ENCODE measurements around the gene AANAT.

The AANAT gene

GRCh38 chr17:76469076-76469990, 1.9 kb downstream of the AANAT start:
- no peaks in the 10 kb centered on the region for H3K9me3 Mint-ChIP-seq
- H3K27me3 Mint-ChIP-seq (ENCODE audit: low read depth), result no peaks in the 10 kb centered on the region
- H3K4me1 Mint-ChIP-seq (ENCODE audit: low read depth), result peaks cover 5% of the 10 kb centered on the region
- H3K27ac Mint-ChIP-seq, result no peak overlapping the region
- no peak overlapping the region for H3K4me3 Mint-ChIP-seq
- DNase-seq (ENCODE audit: low spot score), result no peak
- peaks cover 12% of the 10 kb centered on the region for H3K36me3 Mint-ChIP-seq (ENCODE audit: low read depth)

DNA sequence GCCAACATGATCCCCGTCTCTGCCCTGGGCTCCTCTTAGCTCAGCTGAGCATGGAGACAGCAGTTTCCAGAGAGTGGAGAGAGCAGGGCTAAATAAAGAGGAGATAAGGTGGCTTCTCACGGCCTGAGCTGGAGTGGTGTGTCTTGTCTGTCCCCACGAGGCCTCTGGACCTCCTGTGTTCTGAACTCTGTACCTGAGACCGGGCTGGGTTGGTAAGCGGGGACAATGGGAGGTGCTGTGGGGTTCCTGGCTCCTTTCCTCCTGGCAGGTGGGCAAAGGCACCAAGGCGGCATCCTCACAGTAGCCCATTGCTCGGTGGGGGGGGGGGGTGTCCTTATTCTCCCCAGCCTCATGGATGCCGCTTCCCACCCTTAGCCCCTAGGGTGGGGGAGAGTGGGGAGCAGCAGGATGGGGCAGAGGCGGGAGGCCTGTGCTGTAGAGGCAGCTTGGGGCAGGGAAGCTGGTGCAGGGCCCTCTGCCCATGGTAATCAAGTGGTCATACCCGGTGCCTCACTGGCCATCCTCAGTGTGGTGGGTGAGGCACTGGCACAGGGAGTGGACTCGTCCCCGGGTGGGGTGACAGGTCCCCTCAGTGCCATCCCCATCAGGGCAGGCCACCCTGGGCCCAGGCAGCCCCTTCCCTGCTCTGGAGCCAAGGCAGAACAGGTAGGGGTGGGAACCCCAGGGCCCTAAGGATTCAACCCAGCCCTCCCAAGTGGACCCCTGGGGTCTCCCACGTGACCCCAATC, 2.8 kb downstream of the AANAT start:
- Mint-ChIP-seq H3K4me3 (no peak overlapping the region), H3K4me1 (ENCODE audit: low read depth) (peaks cover 5% of the 10 kb centered on the region), H3K9me3 (no peaks in the 10 kb centered on the region), H3K36me3 (ENCODE audit: low read depth) (peaks cover 13% of the 10 kb centered on the region), H3K27me3 (ENCODE audit: low read depth) (no peaks in the 10 kb centered on the region), H3K27ac (no peak overlapping the region)
- DNase-seq (ENCODE audit: low spot score), result no peak

GRCh38 chr17:76471498-76472257, 4.3 kb downstream of the AANAT start:
- H3K27ac Mint-ChIP-seq, result no peak overlapping the region
- no peaks in the 10 kb centered on the region for H3K27me3 Mint-ChIP-seq (ENCODE audit: low read depth)

DNA sequence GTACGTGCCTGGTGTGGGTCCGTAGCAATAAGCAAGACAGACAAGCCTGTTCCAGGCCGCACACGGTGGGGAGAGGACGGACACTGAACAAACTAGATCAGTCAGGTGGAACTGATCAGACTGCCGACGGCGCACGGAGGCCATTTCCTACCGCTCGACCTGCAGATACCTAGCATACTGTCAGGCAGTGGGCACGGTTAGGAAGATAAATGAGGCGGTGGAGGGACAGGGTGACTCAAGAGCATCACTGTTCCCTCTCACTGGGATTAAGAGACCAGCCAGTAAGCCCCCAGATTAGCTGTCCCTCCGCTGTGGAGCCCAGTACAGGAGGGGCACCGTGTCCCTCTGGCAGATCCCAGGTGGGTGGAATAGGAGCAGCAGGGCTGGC, 4.8 kb downstream of the AANAT start:
- Mint-ChIP-seq H3K36me3 (ENCODE audit: low read depth) (peaks cover 14% of the 10 kb centered on the region), H3K27me3 (ENCODE audit: low read depth) (no peaks in the 10 kb centered on the region), H3K27ac (no peak overlapping the region), H3K9me3 (no peaks in the 10 kb centered on the region), H3K4me3 (no peak overlapping the region), H3K4me1 (ENCODE audit: low read depth) (no peaks in the 10 kb centered on the region)
- no peak for DNase-seq (ENCODE audit: low spot score)

More at GRCh38 chr17:76471498-76472257, 4.3 kb downstream of the AANAT start:
- Mint-ChIP-seq H3K36me3 (ENCODE audit: low read depth) (peaks cover 14% of the 10 kb centered on the region), H3K9me3 (no peaks in the 10 kb centered on the region), H3K4me3 (no peak overlapping the region), H3K4me1 (ENCODE audit: low read depth) (no peaks in the 10 kb centered on the region)
- no peak for DNase-seq (ENCODE audit: low spot score)

GRCh38 chr17:76472726-76473125, 5.3 kb downstream of the AANAT start:
- Mint-ChIP-seq H3K4me1 (ENCODE audit: low read depth) (no peaks in the 10 kb centered on the region), H3K27ac (no peak overlapping the region)

GRCh38 chr17:76473541-76473985, 6.2 kb downstream of the AANAT start:
- Mint-ChIP-seq H3K27ac (no peak overlapping the region), H3K4me1 (ENCODE audit: low read depth) (no peaks in the 10 kb centered on the region), H3K27me3 (ENCODE audit: low read depth) (no peaks in the 10 kb centered on the region), H3K9me3 (no peaks in the 10 kb centered on the region), H3K36me3 (ENCODE audit: low read depth) (peaks cover 19% of the 10 kb centered on the region), H3K4me3 (no peak overlapping the region)
- DNase-seq (ENCODE audit: low spot score), result no peak

More at GRCh38 chr17:76472726-76473125, 5.3 kb downstream of the AANAT start:
- H3K27me3 Mint-ChIP-seq (ENCODE audit: low read depth), result no peaks in the 10 kb centered on the region
- H3K9me3 Mint-ChIP-seq, result no peaks in the 10 kb centered on the region
- H3K36me3 Mint-ChIP-seq (ENCODE audit: low read depth), result peaks cover 14% of the 10 kb centered on the region
- no peak for DNase-seq (ENCODE audit: low spot score)
- H3K4me3 Mint-ChIP-seq, result no peak overlapping the region

- Mint-ChIP-seq H3K9me3 (no peaks in the 10 kb centered on the region), H3K27ac (no peak overlapping the region), H3K36me3 (ENCODE audit: low read depth) (peaks cover 19% of the 10 kb centered on the region), H3K4me1 (ENCODE audit: low read depth) (no peaks in the 10 kb centered on the region), H3K27me3 (ENCODE audit: low read depth) (no peaks in the 10 kb centered on the region), H3K4me3 (no peak overlapping the region)
- no peak for DNase-seq (ENCODE audit: low spot score)
Observed at GRCh38 chr17:76474238-76474637, 6.8 kb downstream of the AANAT start.

GRCh38 chr17:76474894-76475293, 7.5 kb downstream of the AANAT start:
- Mint-ChIP-seq H3K4me1 (ENCODE audit: low read depth) (no peaks in the 10 kb centered on the region), H3K9me3 (no peaks in the 10 kb centered on the region), H3K27ac (no peak overlapping the region), H3K27me3 (ENCODE audit: low read depth) (no peaks in the 10 kb centered on the region), H3K36me3 (ENCODE audit: low read depth) (peaks cover 21% of the 10 kb centered on the region), H3K4me3 (no peak overlapping the region)
- DNase-seq (ENCODE audit: low spot score), result no peak

DNA sequence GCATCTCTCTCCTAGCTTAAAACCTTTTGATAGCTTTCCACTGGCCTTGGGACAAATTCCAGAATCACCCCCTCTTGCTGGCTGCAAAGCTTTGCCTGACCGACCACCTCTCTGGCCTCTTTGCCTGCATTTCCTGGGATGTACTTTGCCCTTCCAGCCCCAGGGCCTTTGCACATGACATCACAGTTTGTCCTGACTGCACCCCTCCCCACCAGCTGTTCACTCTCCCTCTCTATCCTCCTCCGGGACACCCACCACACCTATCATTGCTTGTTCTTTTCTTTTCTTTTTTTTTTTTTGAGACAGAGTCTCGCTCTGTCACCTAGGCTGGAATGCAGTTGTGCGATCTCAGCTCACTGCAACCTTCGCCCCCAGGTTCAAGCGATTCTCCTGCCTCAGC, 7.9 kb downstream of the AANAT start:
- Mint-ChIP-seq H3K9me3 (no peaks in the 10 kb centered on the region), H3K4me1 (ENCODE audit: low read depth) (no peaks in the 10 kb centered on the region), H3K27me3 (ENCODE audit: low read depth) (no peaks in the 10 kb centered on the region), H3K27ac (no peak overlapping the region), H3K4me3 (no peak overlapping the region), H3K36me3 (ENCODE audit: low read depth) (peaks cover 21% of the 10 kb centered on the region)
- no peak for DNase-seq (ENCODE audit: low spot score)

DNA sequence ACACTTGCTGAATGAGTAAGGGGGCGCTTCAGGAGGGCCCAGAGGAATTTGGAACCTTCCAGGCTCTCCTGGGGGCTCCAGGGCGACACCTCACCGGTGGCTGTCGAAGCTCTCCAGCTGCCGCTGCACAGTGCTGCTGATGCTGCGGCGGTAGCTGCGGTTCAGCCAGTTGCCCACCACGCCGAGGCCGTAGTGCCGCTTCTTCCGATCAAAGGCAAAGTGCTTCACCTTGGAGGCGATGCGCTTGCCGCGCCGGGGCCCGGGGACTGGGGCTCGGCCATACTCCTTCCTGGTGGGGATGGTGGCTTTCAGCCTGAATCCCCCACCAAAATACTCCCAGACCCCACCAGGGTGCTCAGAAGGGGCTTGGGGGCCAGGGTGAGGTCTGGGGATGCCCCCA, 9.3 kb downstream of the AANAT start:
- no peak for DNase-seq (ENCODE audit: low spot score)
- H3K27me3 Mint-ChIP-seq (ENCODE audit: low read depth), result no peaks in the 10 kb centered on the region
- no peak overlapping the region for H3K27ac Mint-ChIP-seq
- H3K4me3 Mint-ChIP-seq, result no peak overlapping the region
- H3K9me3 Mint-ChIP-seq, result no peaks in the 10 kb centered on the region
- peaks cover 2% of the 10 kb centered on the region for H3K4me1 Mint-ChIP-seq (ENCODE audit: low read depth)
- peaks cover 21% of the 10 kb centered on the region for H3K36me3 Mint-ChIP-seq (ENCODE audit: low read depth)

DNA sequence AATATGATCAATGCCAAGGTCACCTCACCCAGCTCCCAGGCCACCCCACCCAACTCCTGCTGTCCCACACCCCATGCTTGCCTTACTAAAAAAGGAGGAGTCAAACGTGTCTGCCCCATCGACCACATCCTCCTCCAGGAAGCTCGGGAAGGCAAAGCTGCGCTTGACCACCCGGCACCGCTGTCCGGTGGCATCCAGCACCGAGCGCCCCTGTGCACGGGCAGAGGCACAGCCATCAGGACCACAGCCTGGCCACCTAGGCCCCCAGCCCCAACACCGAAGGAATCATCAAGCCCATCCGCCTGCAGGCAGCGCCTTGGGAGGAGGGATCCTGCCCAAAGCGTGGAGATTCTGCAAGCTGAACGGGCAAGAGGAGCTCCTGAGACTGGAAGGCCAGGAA, 10.2 kb downstream of the AANAT start:
- H3K4me3 Mint-ChIP-seq, result no peak overlapping the region

GRCh38 chr17:76478097-76478496, 10.7 kb downstream of the AANAT start:
- DNase-seq (ENCODE audit: low spot score), result no peak
- Mint-ChIP-seq H3K4me1 (ENCODE audit: low read depth) (peaks cover 2% of the 10 kb centered on the region), H3K36me3 (ENCODE audit: low read depth) (peaks cover 16% of the 10 kb centered on the region), H3K4me3 (no peak overlapping the region), H3K9me3 (no peaks in the 10 kb centered on the region), H3K27ac (no peak overlapping the region), H3K27me3 (ENCODE audit: low read depth) (no peaks in the 10 kb centered on the region)

More for the DNA sequence above, 10.2 kb downstream of the AANAT start:
- H3K36me3 Mint-ChIP-seq (ENCODE audit: low read depth), result peaks cover 20% of the 10 kb centered on the region
- no peak overlapping the region for H3K27ac Mint-ChIP-seq
- DNase-seq (ENCODE audit: low spot score), result no peak
- H3K9me3 Mint-ChIP-seq, result no peaks in the 10 kb centered on the region
- no peaks in the 10 kb centered on the region for H3K27me3 Mint-ChIP-seq (ENCODE audit: low read depth)
- H3K4me1 Mint-ChIP-seq (ENCODE audit: low read depth), result peaks cover 2% of the 10 kb centered on the region

- H3K9me3 Mint-ChIP-seq, result no peaks in the 10 kb centered on the region
- H3K4me1 Mint-ChIP-seq (ENCODE audit: low read depth), result peaks cover 2% of the 10 kb centered on the region
- no peak overlapping the region for H3K4me3 Mint-ChIP-seq
- peaks cover 13% of the 10 kb centered on the region for H3K36me3 Mint-ChIP-seq (ENCODE audit: low read depth)
- H3K27me3 Mint-ChIP-seq (ENCODE audit: low read depth), result no peaks in the 10 kb centered on the region
- no peak for DNase-seq (ENCODE audit: low spot score)
- no peak overlapping the region for H3K27ac Mint-ChIP-seq
Observed at GRCh38 chr17:76478730-76479514, 11.5 kb downstream of the AANAT start.
